ENCODE results near the gene TWNK.

TWNK gene

GRCh38 chr10:100970076-100970913, 17.0 kb upstream of the TWNK start:
- H3K27me3 ChIP-seq (ENCODE audit: insufficient read depth, low read length): no peaks in the 10 kb centered on the region
- H3K9ac ChIP-seq (ENCODE audit: low read length): no peak overlapping the region; the same call in 1 of the 2 replicates
- peak overlapping the region; percentile 85 for H3K4me2 ChIP-seq (ENCODE audit: low read length)
- no peaks in the 10 kb centered on the region for H4K20me1 ChIP-seq (ENCODE audit: insufficient read depth, low read length)
- no peaks in the 10 kb centered on the region for H3F3A ChIP-seq (ENCODE audit: insufficient read depth, low read length)
- H3K79me2 ChIP-seq (ENCODE audit: insufficient read depth, low read length): no peaks in the 10 kb centered on the region
- no peaks in the 10 kb centered on the region for H3K9me3 ChIP-seq (ENCODE audit: low read length)
- H3K4me1 ChIP-seq (ENCODE audit: insufficient read depth, low read length, severe bottlenecking): peaks cover 7% of the 10 kb centered on the region
- H2AFZ ChIP-seq (ENCODE audit: low read length): no peak overlapping the region
- no peaks in the 10 kb centered on the region for H3K36me3 ChIP-seq (ENCODE audit: insufficient read depth, low read length)
- no peaks in the 10 kb centered on the region for H3K9me2 ChIP-seq (ENCODE audit: low read depth, low read length)
- TF ChIP-seq, protein P1, sequence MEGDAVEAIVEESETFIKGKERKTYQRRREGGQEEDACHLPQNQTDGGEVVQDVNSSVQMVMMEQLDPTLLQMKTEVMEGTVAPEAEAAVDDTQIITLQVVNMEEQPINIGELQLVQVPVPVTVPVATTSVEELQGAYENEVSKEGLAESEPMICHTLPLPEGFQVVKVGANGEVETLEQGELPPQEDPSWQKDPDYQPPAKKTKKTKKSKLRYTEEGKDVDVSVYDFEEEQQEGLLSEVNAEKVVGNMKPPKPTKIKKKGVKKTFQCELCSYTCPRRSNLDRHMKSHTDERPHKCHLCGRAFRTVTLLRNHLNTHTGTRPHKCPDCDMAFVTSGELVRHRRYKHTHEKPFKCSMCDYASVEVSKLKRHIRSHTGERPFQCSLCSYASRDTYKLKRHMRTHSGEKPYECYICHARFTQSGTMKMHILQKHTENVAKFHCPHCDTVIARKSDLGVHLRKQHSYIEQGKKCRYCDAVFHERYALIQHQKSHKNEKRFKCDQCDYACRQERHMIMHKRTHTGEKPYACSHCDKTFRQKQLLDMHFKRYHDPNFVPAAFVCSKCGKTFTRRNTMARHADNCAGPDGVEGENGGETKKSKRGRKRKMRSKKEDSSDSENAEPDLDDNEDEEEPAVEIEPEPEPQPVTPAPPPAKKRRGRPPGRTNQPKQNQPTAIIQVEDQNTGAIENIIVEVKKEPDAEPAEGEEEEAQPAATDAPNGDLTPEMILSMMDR (IDR thresholded peaks at IDR 0.05; ENCODE audit: low read length): no peak
- TF ChIP-seq EZH2 (IDR thresholded peaks at IDR 0.05; ENCODE audit: borderline replicate concordance, low read length): no peak
- H3K4me3 ChIP-seq (ENCODE audit: low read depth, low read length, poor library complexity, severe bottlenecking): peak overlapping the region; percentile 61
- H3K27ac ChIP-seq (ENCODE audit: low read depth, low read length, poor library complexity, severe bottlenecking): no peak overlapping the region

GRCh38 chr10:100970914-100971811, 16.2 kb upstream of the TWNK start:
- H3F3A ChIP-seq (ENCODE audit: insufficient read depth, low read length): no peaks in the 10 kb centered on the region
- no peaks in the 10 kb centered on the region for H3K27me3 ChIP-seq (ENCODE audit: insufficient read depth, low read length)
- H3K9ac ChIP-seq (ENCODE audit: low read length): no peak overlapping the region
- H3K9me3 ChIP-seq (ENCODE audit: low read length): no peaks in the 10 kb centered on the region
- H2AFZ ChIP-seq (ENCODE audit: low read length): no peak overlapping the region
- H3K9me2 ChIP-seq (ENCODE audit: low read depth, low read length): no peaks in the 10 kb centered on the region
- H3K4me3 ChIP-seq (ENCODE audit: low read depth, low read length, poor library complexity, severe bottlenecking): no peak overlapping the region
- H3K4me2 ChIP-seq (ENCODE audit: low read length): no peak overlapping the region
- H3K4me1 ChIP-seq (ENCODE audit: insufficient read depth, low read length, severe bottlenecking): peaks cover 7% of the 10 kb centered on the region
- TF ChIP-seq, protein P1 (IDR thresholded peaks at IDR 0.05; ENCODE audit: low read length): no peak
- no peak for TF ChIP-seq EZH2 (IDR thresholded peaks at IDR 0.05; ENCODE audit: borderline replicate concordance, low read length)
- H3K27ac ChIP-seq (ENCODE audit: low read depth, low read length, poor library complexity, severe bottlenecking): no peak overlapping the region
- H3K36me3 ChIP-seq (ENCODE audit: insufficient read depth, low read length): no peaks in the 10 kb centered on the region
- H4K20me1 ChIP-seq (ENCODE audit: insufficient read depth, low read length): no peaks in the 10 kb centered on the region
- no peaks in the 10 kb centered on the region for H3K79me2 ChIP-seq (ENCODE audit: insufficient read depth, low read length)

DNA sequence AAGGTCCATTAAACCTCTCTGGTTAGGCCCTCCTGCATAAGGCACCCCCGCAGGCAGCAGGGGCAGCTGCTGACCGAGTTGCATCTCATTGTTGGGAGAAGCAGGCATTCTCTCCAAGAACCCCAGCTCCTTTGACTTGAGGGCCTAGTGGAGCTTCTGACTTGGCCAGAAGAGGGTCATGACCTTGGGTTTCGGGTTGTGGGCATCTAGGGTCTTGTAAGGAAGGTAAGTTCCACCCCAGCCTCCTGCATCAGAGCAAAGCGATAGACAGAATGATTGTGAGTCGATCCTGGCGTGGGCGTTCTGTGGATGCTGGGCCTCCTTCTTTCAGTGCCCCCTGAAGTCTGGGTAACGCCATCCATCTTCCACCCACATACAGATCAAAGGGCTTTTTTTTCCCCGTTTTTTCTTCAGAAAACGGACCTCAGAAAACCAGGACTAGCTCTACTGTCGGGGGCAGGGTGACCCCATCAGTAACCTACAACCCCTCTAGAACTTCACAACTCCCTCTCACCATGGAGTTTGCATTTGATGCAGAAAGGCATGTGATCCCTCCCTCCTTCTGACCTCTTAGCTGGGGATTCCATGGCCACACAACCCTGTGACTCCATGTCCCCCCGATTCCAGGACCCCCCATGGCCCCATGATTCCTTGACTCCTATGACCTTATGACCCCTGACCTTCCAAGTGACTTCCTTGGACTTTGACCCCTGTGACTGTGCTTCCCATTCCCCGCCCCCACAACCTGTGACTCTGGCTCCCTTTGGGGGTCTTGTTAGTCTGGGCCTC, 15.0 kb upstream of the TWNK start:
- H3K9me3 ChIP-seq (ENCODE audit: low read length): no peaks in the 10 kb centered on the region
- H3K4me2 ChIP-seq (ENCODE audit: low read length): no peak overlapping the region
- TF ChIP-seq, protein P1 (IDR thresholded peaks at IDR 0.05; ENCODE audit: low read length): no peak
- no peak for TF ChIP-seq EZH2 (IDR thresholded peaks at IDR 0.05; ENCODE audit: borderline replicate concordance, low read length)

More for the DNA sequence above, 15.0 kb upstream of the TWNK start:
- Histone ChIP-seq H2AFZ (ENCODE audit: low read length) (no peak overlapping the region), H3K9me2 (ENCODE audit: low read depth, low read length) (no peaks in the 10 kb centered on the region), H3K79me2 (ENCODE audit: insufficient read depth, low read length) (no peaks in the 10 kb centered on the region), H3K9ac (ENCODE audit: low read length) (no peak overlapping the region), H3K27me3 (ENCODE audit: insufficient read depth, low read length) (no peaks in the 10 kb centered on the region), H3F3A (ENCODE audit: insufficient read depth, low read length) (no peaks in the 10 kb centered on the region), H4K20me1 (ENCODE audit: insufficient read depth, low read length) (no peaks in the 10 kb centered on the region), H3K4me1 (ENCODE audit: insufficient read depth, low read length, severe bottlenecking) (peaks cover 7% of the 10 kb centered on the region), H3K36me3 (ENCODE audit: insufficient read depth, low read length) (no peaks in the 10 kb centered on the region), H3K4me3 (ENCODE audit: low read depth, low read length, poor library complexity, severe bottlenecking) (no peak overlapping the region), H3K27ac (ENCODE audit: low read depth, low read length, poor library complexity, severe bottlenecking) (no peak overlapping the region)

All from OCI-LY1 (cell line).